Adrenal gland (tissue), 12 donors: ENCODE results near the gene BTBD9. TPM values are rescaled to one million over a fixed set of nuclear protein-coding genes. Genes with fewer than 3 reads are reported as not detected.

Experiments
- DNase-seq, 7 donors: peaks; one replicate each; pipeline ENCODE4 v3.0.0-alpha.2; 2019 to 2020
- H3K27ac ChIP-seq, 5 donors: fragments of 200-600 bp; sonication (generic) in 4 of 5; 1 replicate in 3 of 5; 2 replicates in 2 of 5; pipeline versions ENCODE4 v1.5.1 to v1.8.0; 2016 to 2020; ENCODE audit warnings: mild to moderate bottlenecking in 1 of 5
- H3K27me3 ChIP-seq: fragments of 200-600 bp; 2 replicates; pipeline ENCODE4 v1.8.0; 2021
- H3K36me3 ChIP-seq, 2 donors: fragments of 200-600 bp; replicated peaks in 1 of 2; 1 replicate in 1 of 2; 2 replicates in 1 of 2; pipeline versions ENCODE4 v1.5.1 to v1.8.0; 2018 to 2022
- H3K4me1 ChIP-seq, 2 donors: fragments of 200-600 bp; replicated peaks in 1 of 2; 1 replicate in 1 of 2; 2 replicates in 1 of 2; pipeline versions ENCODE4 v1.5.1 to v1.8.0; 2018 to 2021
- H3K4me3 ChIP-seq, 4 donors: fragments of 200-600 bp; sonication (generic) in 3 of 4; one replicate each; pipeline ENCODE4 v1.5.1; 2016 to 2018
- H3K9me3 ChIP-seq, 3 donors: fragments of 200-600 bp; sonication (generic) in 1 of 3; replicated peaks in 1 of 3; 1 replicate in 2 of 3; 2 replicates in 1 of 3; pipeline versions ENCODE4 v1.5.1 to v1.8.0; 2016 to 2021
- CTCF ChIP-seq, 6 experiments: fragments of 450-650 bp in 4 of 6; fragments of 200-600 bp in 2 of 6; sonication (generic) in 1 of 6; IDR thresholded peaks; 1 replicate in 5 of 6; 2 replicates in 1 of 6; pipeline versions ENCODE4 v1.5.1 to v1.8.0; 2016 to 2021; ENCODE audit warnings: antibody characterized with exemption in 6 of 6, mild to moderate bottlenecking in 2 of 6, moderate library complexity in 1 of 6
- POLR2A ChIP-seq, 2 donors: fragments of 450-650 bp; IDR thresholded peaks; one replicate each; pipeline ENCODE4 v1.6.1; 2017; ENCODE audit warnings: antibody characterized with exemption in 2 of 2, mild to moderate bottlenecking in 2 of 2, moderate library complexity in 1 of 2
- WGBS, 4 donors: extraction: QIAGEN DNeasy Blood & Tissue Kit in 2 of 4; methylation state at CpG; one replicate each; pipeline versions ENCODE4 v1.1.5 to v1.1.7; 2013 to 2017; 5-methylcytosine and 5-hydroxymethylcytosine counted together
- intact Hi-C, 2 donors: fragments of 100-400 bp; cut with DNase I; formaldehyde crosslinking; loops; one replicate each; pipeline versions ENCODE4 v1.14.1 to v1.15.0; 2022 to 2023
- polyA plus RNA-seq, 3 donors: library from polyadenylated mRNA; stranded (reverse); fragments of 200-250 nt in 2 of 3; fragments of 350-450 nt in 1 of 3; fragmentation: Illumina TruSeq in 1 of 3; extraction: RNeasy Lipid Tissue Mini Kit (QIAGEN cat#74804) in 1 of 3; gene quantifications; one replicate each; pipeline ENCODE4 v1.2.3, GENCODE V29; 2013 to 2014
- total RNA-seq, 9 donors: library from RNA; depleted of rRNA in 4 of 9; stranded (reverse); fragments of >200 nt in 4 of 9; fragments of 120-200 nt in 1 of 9; fragmentation: NEBNext Ultra II Directional in 1 of 9; extraction: Animal tissue kit (Norgen Biotek cat#: 25700) in 1 of 9; gene quantifications; one replicate each; pipeline versions ENCODE4 v1.1.0 to v1.2.4, GENCODE V29; 2013 to 2023
- donor health status: healthy with polysubstance abuse.
- donor health status: Bipolar disorder and iron deficiency.
- donor health status: DM: yes; HTN: yes; CAD: no.
- donor health status: DM: no; HTN: no; CAD: no.
- donor health status: DM: no; HTN: no; CAD: no.
- donor health status: DM: yes; HTN: yes; CAD: no.

Gene BTBD9
- total and polyA plus RNA-seq, 12 donors = 2.4 to 29.6 (median 18.1) TPM

GRCh38 chr6:38648629-38649028 is 8.9 kb upstream of the BTBD9 start:
- Histone ChIP-seq H3K9me3 (no peaks in the 10 kb centered on the region), H3K36me3 (no peaks in the 10 kb centered on the region), H3K4me3 (no peak overlapping the region), H3K4me1 (no peaks in the 10 kb centered on the region), H3K27ac (no peak overlapping the region), H3K27me3 (no peaks in the 10 kb centered on the region)
- intact Hi-C loops = no loop called here
- DNase-seq = no peak
- no peak for TF ChIP-seq POLR2A (IDR thresholded peaks at IDR 0.05)
- no peak for TF ChIP-seq CTCF (IDR thresholded peaks at IDR 0.05)

DNA sequence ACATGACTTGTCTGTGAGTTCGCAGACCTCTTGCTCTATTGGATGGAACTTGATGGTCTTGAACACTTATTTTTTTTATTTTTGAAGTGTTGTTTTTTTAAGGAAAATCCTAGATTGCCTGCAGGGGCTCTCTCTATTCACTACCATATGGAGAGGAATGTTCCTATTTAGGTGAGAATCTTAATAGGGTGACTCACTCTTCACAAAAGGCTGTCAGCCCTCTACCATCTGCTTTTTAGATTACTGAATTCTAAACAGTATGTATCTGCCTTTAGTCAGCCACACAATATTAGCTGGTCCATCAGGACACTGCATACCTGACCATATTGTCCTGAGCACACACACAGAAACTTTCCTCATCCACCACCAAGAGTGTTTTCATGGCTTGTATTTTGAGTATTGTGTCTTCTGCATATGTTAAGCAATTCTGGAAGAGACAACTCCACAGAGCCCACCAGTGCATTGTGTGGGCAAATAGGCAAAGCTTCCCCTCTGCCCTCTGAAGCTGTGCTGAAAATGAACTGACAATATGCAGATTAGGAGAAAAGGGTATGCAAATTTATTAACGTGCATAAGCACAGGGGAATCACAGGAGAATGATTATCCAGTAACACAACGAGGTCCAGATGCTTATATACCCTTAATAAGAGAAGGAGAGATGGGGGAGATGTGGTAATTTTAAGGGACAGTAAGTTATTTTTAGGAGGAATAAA is 6.6 kb upstream of the BTBD9 start:
- H3K4me3 ChIP-seq = no peak overlapping the region
- no peaks in the 10 kb centered on the region for H3K27me3 ChIP-seq
- no peaks in the 10 kb centered on the region for H3K36me3 ChIP-seq
- intact Hi-C loops = no loop called here
- H3K4me1 ChIP-seq = peaks cover 0 to under 1% of the 10 kb centered on the region in 2 donors
- no peak for TF ChIP-seq POLR2A (IDR thresholded peaks at IDR 0.05)
- no peak for DNase-seq
- 88 to 90% (median 89%) methylated on average over 3 of the region's 3 CpGs for WGBS, 4 donors
- no peak overlapping the region for H3K27ac ChIP-seq
- H3K9me3 ChIP-seq = no peaks in the 10 kb centered on the region

DNA sequence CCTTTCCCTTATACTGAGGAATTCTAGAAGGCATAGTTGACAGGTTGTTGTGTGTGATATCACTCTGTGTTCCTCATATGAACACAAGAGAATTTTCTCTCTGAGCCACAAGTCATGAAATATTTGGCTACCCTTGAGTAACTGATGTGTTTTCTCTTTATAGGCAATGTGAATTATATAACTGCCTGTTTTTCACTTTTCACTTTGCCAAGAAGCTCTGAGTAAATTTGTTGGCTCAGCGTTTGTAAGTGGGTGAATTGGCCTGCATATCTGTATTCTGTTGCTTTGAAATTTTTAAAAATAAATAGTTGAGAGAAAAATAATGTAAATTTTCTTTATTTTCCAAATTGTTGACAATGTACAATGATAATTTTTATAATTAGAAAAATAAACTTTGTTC is 5.2 kb upstream of the BTBD9 start:
- Histone ChIP-seq H3K36me3 (no peaks in the 10 kb centered on the region), H3K4me3 (no peak overlapping the region), H3K4me1 (peaks cover 7 to 13% of the 10 kb centered on the region in 2 donors), H3K9me3 (no peaks in the 10 kb centered on the region), H3K27ac (no peak overlapping the region), H3K27me3 (no peaks in the 10 kb centered on the region)
- intact Hi-C loops = no loop called here
- peak in 1 of 7 donors; percentile 4 for DNase-seq
- WGBS, 4 donors = 29 to 42% (median 34%) methylated on average over 1 of the region's 1 CpG
- TF ChIP-seq CTCF (IDR thresholded peaks at IDR 0.05) (no peak), POLR2A (IDR thresholded peaks at IDR 0.05) (no peak)

DNA sequence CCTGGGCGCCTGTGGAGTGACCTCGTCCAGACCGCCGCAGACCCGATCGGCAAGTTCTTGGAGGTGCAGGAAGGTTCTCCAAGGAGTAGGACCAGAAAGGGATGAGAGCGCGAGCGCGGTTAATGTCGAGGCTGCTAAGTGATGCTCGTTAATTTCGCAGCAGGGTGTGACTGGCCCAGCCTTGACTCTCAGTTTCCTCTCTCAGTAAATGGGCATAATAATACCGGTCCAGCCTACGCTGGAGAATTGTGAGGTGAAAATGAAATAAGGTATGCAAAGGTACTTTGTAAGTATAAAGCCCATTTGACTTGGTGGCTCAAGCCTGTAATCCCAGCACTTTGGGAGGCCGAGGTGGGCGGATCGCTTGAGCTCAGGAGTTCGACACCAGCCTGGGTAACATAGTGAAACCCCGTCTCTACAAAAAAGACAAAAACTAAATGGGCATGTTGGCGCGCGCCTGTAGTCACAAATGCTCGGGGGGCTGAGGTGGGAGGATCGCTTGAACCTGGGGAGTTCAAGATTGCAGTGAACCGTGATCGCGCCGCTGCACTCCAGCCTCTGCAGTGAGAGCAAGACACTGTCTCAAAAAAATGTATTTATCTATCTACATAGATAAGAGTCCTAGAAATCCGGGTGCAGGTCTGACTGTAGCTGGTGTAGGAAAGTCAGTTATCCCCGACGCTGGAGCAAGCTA is 634 bp upstream of the BTBD9 start:
- intact Hi-C loops = no loop called here
- 9 to 21% (median 11%) methylated on average over 19 to 32 of the region's 32 CpGs for WGBS, 4 donors
- Histone ChIP-seq H3K4me1 (peaks cover 7 to 20% of the 10 kb centered on the region in 2 donors), H3K27me3 (no peaks in the 10 kb centered on the region), H3K27ac (peak overlapping the region; percentile 73 to 96 (median 92)), H3K4me3 (peak overlapping the region; percentile 68 to 79 (median 70)), H3K36me3 (no peaks in the 10 kb centered on the region), H3K9me3 (no peaks in the 10 kb centered on the region)
- peak in 4 of 7 donors; percentile 9 to 76 (median 34) for DNase-seq
- TF ChIP-seq POLR2A (IDR thresholded peaks at IDR 0.05) (no peak), CTCF (IDR thresholded peaks at IDR 0.05) (no peak)
